ENCODE data around the gene GPSM1.
A peak's percentile ranks its signal among the peaks of the same experiment; 100 is the strongest.

Gene GPSM1

GRCh38 chr9:136308006-136308701 lies 19.2 kb upstream of the GPSM1 start:
- DNase-seq (ENCODE audit: low read depth): no peak
- H3K27me3 ChIP-seq (replicated peaks; ENCODE audit: control insufficient read depth, insufficient read depth, low read length): peaks cover 54% of the 10 kb centered on the region
- H3K4me3 ChIP-seq (ENCODE audit: low read length): no peak overlapping the region
- no peaks in the 10 kb centered on the region for H3K4me1 ChIP-seq (ENCODE audit: control insufficient read depth, insufficient read depth, low read length)
- no peaks in the 10 kb centered on the region for H3K9me3 ChIP-seq (ENCODE audit: control insufficient read depth, low read length)
- no peaks in the 10 kb centered on the region for H3K36me3 ChIP-seq (ENCODE audit: control insufficient read depth, insufficient read depth, low read length, severe bottlenecking)
- no peak overlapping the region for H3K9ac ChIP-seq (ENCODE audit: low read length)

GRCh38 chr9:136308702-136309053 lies 18.7 kb upstream of the GPSM1 start:
- Histone ChIP-seq H3K9me3 (ENCODE audit: control insufficient read depth, low read length) (no peaks in the 10 kb centered on the region), H3K4me1 (ENCODE audit: control insufficient read depth, insufficient read depth, low read length) (no peaks in the 10 kb centered on the region), H3K4me3 (ENCODE audit: low read length) (no peak overlapping the region), H3K36me3 (ENCODE audit: control insufficient read depth, insufficient read depth, low read length, severe bottlenecking) (no peaks in the 10 kb centered on the region), H3K9ac (ENCODE audit: low read length) (no peak overlapping the region), H3K27me3 (replicated peaks; ENCODE audit: control insufficient read depth, insufficient read depth, low read length) (peaks cover 53% of the 10 kb centered on the region)
- DNase-seq (ENCODE audit: low read depth): no peak

- peaks cover 51% of the 10 kb centered on the region for H3K27me3 ChIP-seq (replicated peaks; ENCODE audit: control insufficient read depth, insufficient read depth, low read length)
- H3K9ac ChIP-seq (ENCODE audit: low read length): no peak overlapping the region
- no peaks in the 10 kb centered on the region for H3K4me1 ChIP-seq (ENCODE audit: control insufficient read depth, insufficient read depth, low read length)
- DNase-seq (ENCODE audit: low read depth): no peak
- H3K36me3 ChIP-seq (ENCODE audit: control insufficient read depth, insufficient read depth, low read length, severe bottlenecking): no peaks in the 10 kb centered on the region
- H3K9me3 ChIP-seq (ENCODE audit: control insufficient read depth, low read length): no peaks in the 10 kb centered on the region
- no peak overlapping the region for H3K4me3 ChIP-seq (ENCODE audit: low read length)
Measured at GRCh38 chr9:136309101-136309801, 18.1 kb upstream of the GPSM1 start.

GRCh38 chr9:136309806-136310220 lies 17.5 kb upstream of the GPSM1 start:
- Histone ChIP-seq H3K9me3 (ENCODE audit: control insufficient read depth, low read length) (peaks cover 5% of the 10 kb centered on the region), H3K9ac (ENCODE audit: low read length) (no peak overlapping the region)
- no peak for DNase-seq (ENCODE audit: low read depth)

GRCh38 chr9:136310273-136311030 lies 16.9 kb upstream of the GPSM1 start:
- Histone ChIP-seq H3K9me3 (ENCODE audit: control insufficient read depth, low read length) (peaks cover 11% of the 10 kb centered on the region), H3K36me3 (ENCODE audit: control insufficient read depth, insufficient read depth, low read length, severe bottlenecking) (no peaks in the 10 kb centered on the region), H3K4me1 (ENCODE audit: control insufficient read depth, insufficient read depth, low read length) (no peaks in the 10 kb centered on the region), H3K9ac (ENCODE audit: low read length) (no peak overlapping the region), H3K27me3 (replicated peaks; ENCODE audit: control insufficient read depth, insufficient read depth, low read length) (peaks cover 48% of the 10 kb centered on the region), H3K4me3 (ENCODE audit: low read length) (no peak overlapping the region)
- no peak for DNase-seq (ENCODE audit: low read depth)

More at GRCh38 chr9:136309806-136310220, 17.5 kb upstream of the GPSM1 start:
- H3K4me1 ChIP-seq (ENCODE audit: control insufficient read depth, insufficient read depth, low read length): no peaks in the 10 kb centered on the region
- H3K27me3 ChIP-seq (replicated peaks; ENCODE audit: control insufficient read depth, insufficient read depth, low read length): peaks cover 49% of the 10 kb centered on the region
- no peaks in the 10 kb centered on the region for H3K36me3 ChIP-seq (ENCODE audit: control insufficient read depth, insufficient read depth, low read length, severe bottlenecking)
- no peak overlapping the region for H3K4me3 ChIP-seq (ENCODE audit: low read length)

- Histone ChIP-seq H3K4me3 (ENCODE audit: low read length) (no peak overlapping the region), H3K9ac (ENCODE audit: low read length) (no peak overlapping the region), H3K27me3 (replicated peaks; ENCODE audit: control insufficient read depth, insufficient read depth, low read length) (peaks cover 45% of the 10 kb centered on the region), H3K36me3 (ENCODE audit: control insufficient read depth, insufficient read depth, low read length, severe bottlenecking) (no peaks in the 10 kb centered on the region), H3K9me3 (ENCODE audit: control insufficient read depth, low read length) (peaks cover 14% of the 10 kb centered on the region), H3K4me1 (ENCODE audit: control insufficient read depth, insufficient read depth, low read length) (no peaks in the 10 kb centered on the region)
- DNase-seq (ENCODE audit: low read depth): no peak
Measured at GRCh38 chr9:136311051-136312008, 16.0 kb upstream of the GPSM1 start.

- no peaks in the 10 kb centered on the region for H3K4me1 ChIP-seq (ENCODE audit: control insufficient read depth, insufficient read depth, low read length)
- no peaks in the 10 kb centered on the region for H3K36me3 ChIP-seq (ENCODE audit: control insufficient read depth, insufficient read depth, low read length, severe bottlenecking)
- H3K9ac ChIP-seq (ENCODE audit: low read length): no peak overlapping the region
- peaks cover 14% of the 10 kb centered on the region for H3K9me3 ChIP-seq (ENCODE audit: control insufficient read depth, low read length)
- no peak for DNase-seq (ENCODE audit: low read depth)
- H3K4me3 ChIP-seq (ENCODE audit: low read length): no peak overlapping the region
- peaks cover 39% of the 10 kb centered on the region for H3K27me3 ChIP-seq (replicated peaks; ENCODE audit: control insufficient read depth, insufficient read depth, low read length)
Measured at GRCh38 chr9:136312009-136312375, 15.3 kb upstream of the GPSM1 start.

GRCh38 chr9:136312436-136312835 lies 14.9 kb upstream of the GPSM1 start:
- Histone ChIP-seq H3K27me3 (replicated peaks; ENCODE audit: control insufficient read depth, insufficient read depth, low read length) (peaks cover 34% of the 10 kb centered on the region), H3K4me1 (ENCODE audit: control insufficient read depth, insufficient read depth, low read length) (no peaks in the 10 kb centered on the region), H3K9ac (ENCODE audit: low read length) (no peak overlapping the region), H3K36me3 (ENCODE audit: control insufficient read depth, insufficient read depth, low read length, severe bottlenecking) (no peaks in the 10 kb centered on the region), H3K9me3 (ENCODE audit: control insufficient read depth, low read length) (peaks cover 14% of the 10 kb centered on the region), H3K4me3 (ENCODE audit: low read length) (no peak overlapping the region)
- DNase-seq (ENCODE audit: low read depth): peak; percentile 76

GRCh38 chr9:136313111-136314055 lies 14.0 kb upstream of the GPSM1 start:
- H3K9ac ChIP-seq (ENCODE audit: low read length): no peak overlapping the region
- peaks cover 25% of the 10 kb centered on the region for H3K27me3 ChIP-seq (replicated peaks; ENCODE audit: control insufficient read depth, insufficient read depth, low read length)
- H3K36me3 ChIP-seq (ENCODE audit: control insufficient read depth, insufficient read depth, low read length, severe bottlenecking): no peaks in the 10 kb centered on the region
- H3K4me1 ChIP-seq (ENCODE audit: control insufficient read depth, insufficient read depth, low read length): no peaks in the 10 kb centered on the region
- no peak for DNase-seq (ENCODE audit: low read depth)
- no peak overlapping the region for H3K4me3 ChIP-seq (ENCODE audit: low read length)
- H3K9me3 ChIP-seq (ENCODE audit: control insufficient read depth, low read length): peaks cover 14% of the 10 kb centered on the region

GRCh38 chr9:136314056-136314416 lies 13.3 kb upstream of the GPSM1 start:
- H3K36me3 ChIP-seq (ENCODE audit: control insufficient read depth, insufficient read depth, low read length, severe bottlenecking): no peaks in the 10 kb centered on the region
- no peaks in the 10 kb centered on the region for H3K4me1 ChIP-seq (ENCODE audit: control insufficient read depth, insufficient read depth, low read length)
- H3K4me3 ChIP-seq (ENCODE audit: low read length): no peak overlapping the region
- no peak for DNase-seq (ENCODE audit: low read depth)
- no peak overlapping the region for H3K9ac ChIP-seq (ENCODE audit: low read length)
- peaks cover 25% of the 10 kb centered on the region for H3K27me3 ChIP-seq (replicated peaks; ENCODE audit: control insufficient read depth, insufficient read depth, low read length)
- H3K9me3 ChIP-seq (ENCODE audit: control insufficient read depth, low read length): peaks cover 14% of the 10 kb centered on the region

All from adipocyte (in vitro differentiated cells).